Measurements from ENCODE around the gene NSD1. TPM values are rescaled to one million over a fixed set of nuclear protein-coding genes. Genes with fewer than 3 reads are reported as not detected.

NSD1 gene
- total and polyA plus RNA-seq, 2 of the 4 experiments (the other 2 are of a cell fraction) = 7.7 to 31.0 TPM

DNA sequence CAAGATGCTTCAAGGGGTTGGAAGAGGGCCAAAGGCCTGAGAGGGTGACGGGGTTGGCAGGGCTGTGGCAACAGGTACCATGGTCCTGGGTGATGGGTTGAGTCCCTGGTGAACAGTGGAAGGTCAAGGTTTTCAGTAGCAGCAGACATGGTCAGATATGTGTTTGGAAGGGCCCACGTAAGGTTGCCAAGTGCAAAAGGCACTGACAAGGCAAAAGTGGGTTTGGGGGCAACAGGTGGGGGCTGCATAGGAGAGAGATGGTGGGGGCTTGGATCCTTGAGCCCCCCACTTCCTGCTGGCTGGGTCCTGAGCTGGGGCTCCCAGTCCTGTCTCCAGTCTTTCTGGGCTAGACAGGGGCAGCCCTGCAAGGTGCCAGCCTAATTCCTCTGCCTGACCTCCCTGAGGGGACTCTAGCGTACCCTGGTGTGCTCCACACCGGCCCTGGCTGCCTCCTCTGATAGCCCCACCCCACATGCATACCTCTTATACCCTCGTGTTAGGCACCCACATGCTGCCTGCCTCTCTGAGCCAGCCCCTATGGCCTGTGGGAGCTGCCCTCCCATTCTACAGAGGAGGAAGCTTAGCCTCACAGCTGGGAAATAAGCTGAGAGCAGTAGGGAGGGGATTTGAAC is 20.9 kb upstream of the NSD1 start:
- H4K91ac ChIP-seq (ENCODE audit: insufficient read depth, low read depth, low read length) = no peak overlapping the region
- no peak overlapping the region for H2AK5ac ChIP-seq (ENCODE audit: low read depth, low read length)
- no peak overlapping the region for H2BK20ac ChIP-seq (ENCODE audit: low read depth, low read length)
- POLR2A ChIA-PET (ENCODE audit: unreplicated experiment) = no interaction called here
- H3K14ac ChIP-seq (replicated peaks; ENCODE audit: low read depth, low read length) = no peak overlapping the region
- no peak overlapping the region for H3K27ac ChIP-seq (ENCODE audit: insufficient read depth, low read length)
- intact Hi-C loops (cut with micrococcal nuclease) = loop anchor here (1.0 to 10.0 kb wide), 2 partner anchors 162 to 454 kb away; no protein-coding TSS in a partner anchor
- H4K8ac ChIP-seq (ENCODE audit: low read depth in 2 of 2, low read length in 2 of 2) = no peak overlapping the region
- H2BK15ac ChIP-seq (ENCODE audit: low read depth, low read length) = no peak overlapping the region
- H2BK5ac ChIP-seq (ENCODE audit: low read depth, low read length, poor library complexity, severe bottlenecking) = no peak overlapping the region
- H3K4me1 ChIP-seq (ENCODE audit: control insufficient read depth, insufficient read depth, low read length) = no peaks in the 10 kb centered on the region; the same call in 1 of the 2 replicates
- H3K18ac ChIP-seq (ENCODE audit: low read depth, low read length) = no peak overlapping the region
- dilution Hi-C loops (cut with HindIII; ENCODE audit: low sequenced_read_pairs, unreplicated experiment) = no loop called here
- H3K4me3 ChIP-seq (ENCODE audit: insufficient read depth, low read depth, low read length) = no peak overlapping the region
- no peak overlapping the region for H4K5ac ChIP-seq (ENCODE audit: low read depth, low read length)
- DNase-seq (no peak), ATAC-seq (ENCODE audit: low read depth) (no peak)
- 42% methylated on average over 2 of the region's 5 CpGs; no CpG with 5 or more reads in 1 of the 2 experiments for WGBS, 2 experiments (ENCODE audit: extremely low coverage in 2 of 2, insufficient read length in 1 of 2)
- no peak overlapping the region for H3K4me2 ChIP-seq (ENCODE audit: low read depth, low read length)
- H3K56ac ChIP-seq (ENCODE audit: extremely low read depth, insufficient read depth, low read length) = no peak overlapping the region
- TF ChIP-seq POLR2A (IDR thresholded peaks at IDR 0.05; ENCODE audit: low read depth, low read length) = no peak
- no peak for TF ChIP-seq MAZ (IDR thresholded peaks at IDR 0.05; ENCODE audit: borderline replicate concordance, low read depth, low read length)
- no peak for TF ChIP-seq SMC3 (IDR thresholded peaks at IDR 0.05; ENCODE audit: low read depth, low read length)
- TF ChIP-seq MAFK (IDR thresholded peaks at IDR 0.05; ENCODE audit: low read depth, low read length) = no peak
- H3K9me3 ChIP-seq (ENCODE audit: control insufficient read depth, insufficient read depth, low read length) = no peaks in the 10 kb centered on the region
- no peak overlapping the region for H2BK120ac ChIP-seq (ENCODE audit: low read depth, low read length)
- no peak overlapping the region for H2AFZ ChIP-seq (replicated peaks; ENCODE audit: low read length, poor library complexity)
- H3K9ac ChIP-seq (ENCODE audit: low read depth, low read length) = no peak overlapping the region
- no peaks in the 10 kb centered on the region for H4K20me1 ChIP-seq (ENCODE audit: insufficient read depth, low read length)
- H3K23ac ChIP-seq (ENCODE audit: low read depth, low read length) = no peak overlapping the region
- CTCF ChIA-PET = interaction anchor here (0.5 to 3.1 kb wide), 6 partner anchors 18 to 452 kb away, joined by 3 to 43 read pairs (median 3); no protein-coding TSS in a partner anchor
- H3K9me1 ChIP-seq (ENCODE audit: insufficient read depth, low read length) = peaks cover 6% of the 10 kb centered on the region; the same call in 1 of the 2 replicates
- no TSS peak for BruUV-seq (replicated peaks)
- no peaks in the 10 kb centered on the region for H3K79me1 ChIP-seq (ENCODE audit: low read depth in 1 of 2, low read length in 2 of 2)
- H3K36me3 ChIP-seq (ENCODE audit: control insufficient read depth, insufficient read depth, low read length) = no peaks in the 10 kb centered on the region
- H3K27me3 ChIP-seq (ENCODE audit: control insufficient read depth, insufficient read depth, low read length) = no peaks in the 10 kb centered on the region; the same call in 1 of the 2 replicates
- no peak overlapping the region for H2AK9ac ChIP-seq (replicated peaks; ENCODE audit: low read depth, low read length, poor library complexity)
- in situ Hi-C loops (cut with MboI; ENCODE audit: low sequenced_read_pairs) = loop anchor here (5.0 kb wide), 1 partner anchor 40 kb away; no protein-coding TSS in a partner anchor
- no peak overlapping the region for H3K4ac ChIP-seq (ENCODE audit: low read depth, low read length)

Measured in IMR-90 (cell line).